GM18499 (cell line): ENCODE data around the gene FADS2.

Experiments
- ATAC-seq: cut with Tn5 transposase; IDR thresholded peaks from one replicate; pipeline ENCODE4 v1.9.1; 2021; ENCODE audit warnings: moderate number of reproducible peaks; ENCODE audit not compliant: insufficient read depth, unreplicated experiment

FADS2 gene

GRCh38 chr11:61882879-61883278 lies 54.8 kb downstream of the FADS2 start:
- ATAC-seq, result no peak

GRCh38 chr11:61883327-61883726 lies 55.2 kb downstream of the FADS2 start:
- ATAC-seq, result no peak

- ATAC-seq, result no peak
Observed at GRCh38 chr11:61883947-61884346, 55.8 kb downstream of the FADS2 start.

- ATAC-seq, result no peak
Observed at GRCh38 chr11:61885166-61885778, 57.2 kb downstream of the FADS2 start.

GRCh38 chr11:61885784-61886580 lies 57.9 kb downstream of the FADS2 start:
- no peak for ATAC-seq

- no peak for ATAC-seq
Observed at GRCh38 chr11:61886643-61887042, 58.5 kb downstream of the FADS2 start.

- no peak for ATAC-seq
Observed at GRCh38 chr11:61887839-61888494, 59.9 kb downstream of the FADS2 start.

- ATAC-seq, result no peak
Observed at GRCh38 chr11:61888590-61888989, 60.5 kb downstream of the FADS2 start.

- no peak for ATAC-seq
Observed at GRCh38 chr11:61889831-61890230, 61.7 kb downstream of the FADS2 start.

- ATAC-seq, result no peak
Observed at GRCh38 chr11:61890529-61891330, 62.6 kb downstream of the FADS2 start.

GRCh38 chr11:61891331-61892084 lies 63.4 kb downstream of the FADS2 start, which contains the start of gene FADS3:
Gene FADS3 (minus strand): TSS chr11:61891545. CDS start chr11:61891381, 164 bp downstream.
- ATAC-seq, result no peak

- ATAC-seq, result no peak
Observed at GRCh38 chr11:61892085-61892370, 63.9 kb downstream of the FADS2 start.

- no peak for ATAC-seq
Observed at GRCh38 chr11:61893981-61894380, 65.9 kb downstream of the FADS2 start.

GRCh38 chr11:61895046-61895717 lies 67.1 kb downstream of the FADS2 start:
- no peak for ATAC-seq

GRCh38 chr11:61895718-61896059 lies 67.6 kb downstream of the FADS2 start:
- no peak for ATAC-seq

GRCh38 chr11:61896665-61897386 lies 68.7 kb downstream of the FADS2 start:
- no peak for ATAC-seq

GRCh38 chr11:61897387-61898246 lies 69.5 kb downstream of the FADS2 start:
- ATAC-seq, result no peak

GRCh38 chr11:61898247-61898582 lies 70.1 kb downstream of the FADS2 start:
- no peak for ATAC-seq
